Ectodermal cell (in vitro differentiated cells): ENCODE results near the gene TASOR2. TPM values are rescaled to one million over a fixed set of nuclear protein-coding genes. Genes with fewer than 3 reads are reported as not detected.

ENCODE experiments used
- H3K27ac ChIP-seq: 2 replicates; pipeline ENCODE4 v1.7.0; 2013; ENCODE audit warnings: mild to moderate bottlenecking, low read depth, low read length; ENCODE audit not compliant: insufficient read depth, poor library complexity, severe bottlenecking
- H3K27me3 ChIP-seq: 2 replicates; pipeline ENCODE4 v1.7.0; 2013; ENCODE audit warnings: mild to moderate bottlenecking, low read length; ENCODE audit not compliant: insufficient read depth, control insufficient read depth, poor library complexity, severe bottlenecking
- H3K36me3 ChIP-seq: one replicate; pipeline ENCODE4 v1.7.0; 2013; ENCODE audit warnings: low read length; ENCODE audit not compliant: control insufficient read depth, insufficient read depth
- H3K4me1 ChIP-seq: one replicate; pipeline ENCODE4 v1.7.0; 2013; ENCODE audit warnings: low read length; ENCODE audit not compliant: control insufficient read depth, insufficient read depth
- H3K4me3 ChIP-seq: 2 replicates; pipeline ENCODE4 v1.7.0; 2013; ENCODE audit warnings: low read depth, low read length, control low read depth; ENCODE audit not compliant: insufficient read depth
- H3K9me3 ChIP-seq: 2 replicates; pipeline ENCODE4 v1.7.0; 2013; ENCODE audit warnings: mild to moderate bottlenecking, low read length, moderate library complexity; ENCODE audit not compliant: control insufficient read depth
- WGBS, 2 experiments: methylation state at CpG; one replicate each; pipeline ENCODE4 v1.1.7; 2013; ENCODE audit warnings: missing lambda C conversion rate in 2 of 2; 5-methylcytosine and 5-hydroxymethylcytosine counted together
- polyA plus RNA-seq, 4 experiments: library from polyadenylated mRNA; stranded (reverse); fragments of 50-300 nt; gene quantifications; one replicate each; pipeline ENCODE4 v1.2.3, GENCODE V29; 2013

The TASOR2 gene, protein sequence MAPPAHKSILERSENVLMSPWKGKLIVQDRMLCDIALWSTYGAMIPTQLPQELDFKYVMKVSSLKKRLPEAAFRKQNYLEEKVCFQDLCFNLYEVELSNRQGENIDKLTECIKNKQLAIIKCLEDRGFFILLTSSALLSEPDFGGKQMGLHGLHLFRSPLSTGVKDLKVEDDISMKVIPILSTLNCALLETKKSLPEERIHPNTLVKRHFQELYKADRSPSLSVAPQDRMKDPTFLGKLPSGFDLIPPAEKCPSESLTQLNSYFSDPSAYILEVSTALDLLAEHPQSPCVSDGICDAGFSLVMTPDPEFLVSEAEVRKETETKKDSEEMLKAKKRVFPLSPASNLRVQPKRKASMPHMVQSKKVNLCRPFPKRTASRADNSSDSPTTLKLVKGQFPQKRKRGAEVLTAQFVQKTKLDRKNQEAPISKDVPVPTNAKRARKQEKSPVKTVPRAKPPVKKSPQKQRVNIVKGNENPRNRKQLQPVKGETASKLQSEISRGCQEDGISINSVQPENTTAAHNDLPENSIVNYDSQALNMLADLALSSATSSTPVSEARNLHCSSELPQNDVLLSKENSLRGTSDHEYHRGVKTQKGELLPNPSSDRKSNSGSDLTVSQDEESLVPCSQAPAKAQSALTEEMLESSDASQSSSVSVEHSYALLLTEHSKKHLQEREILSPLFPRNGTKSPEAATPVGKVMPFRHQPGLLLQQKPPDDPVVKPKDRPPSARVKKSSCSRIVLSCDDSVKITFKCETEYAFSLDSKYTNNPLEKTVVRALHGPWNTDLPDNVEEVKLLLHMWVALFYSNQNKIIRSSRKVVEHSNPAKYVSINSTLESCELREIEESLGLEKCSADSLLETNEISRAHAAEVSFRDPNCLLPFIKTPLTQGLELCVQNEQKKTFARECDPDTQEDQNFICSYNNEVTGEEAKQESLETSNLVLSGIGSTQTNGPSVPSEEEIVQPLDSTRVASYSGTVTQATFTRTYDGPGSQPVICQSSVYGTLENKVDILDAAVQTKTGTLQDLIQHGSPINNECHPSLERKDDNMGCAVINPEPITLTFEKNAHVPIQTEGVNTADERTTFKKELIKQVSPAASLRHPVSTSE (N-terminal part only)
- polyA plus RNA-seq (2013, experiment 1 of 4): 30.3 TPM
- 37.7 TPM for polyA plus RNA-seq (2013, experiment 2 of 4)
- 27.7 TPM for polyA plus RNA-seq (2013, experiment 3 of 4)
- 31.0 TPM for polyA plus RNA-seq (2013, experiment 4 of 4)

DNA sequence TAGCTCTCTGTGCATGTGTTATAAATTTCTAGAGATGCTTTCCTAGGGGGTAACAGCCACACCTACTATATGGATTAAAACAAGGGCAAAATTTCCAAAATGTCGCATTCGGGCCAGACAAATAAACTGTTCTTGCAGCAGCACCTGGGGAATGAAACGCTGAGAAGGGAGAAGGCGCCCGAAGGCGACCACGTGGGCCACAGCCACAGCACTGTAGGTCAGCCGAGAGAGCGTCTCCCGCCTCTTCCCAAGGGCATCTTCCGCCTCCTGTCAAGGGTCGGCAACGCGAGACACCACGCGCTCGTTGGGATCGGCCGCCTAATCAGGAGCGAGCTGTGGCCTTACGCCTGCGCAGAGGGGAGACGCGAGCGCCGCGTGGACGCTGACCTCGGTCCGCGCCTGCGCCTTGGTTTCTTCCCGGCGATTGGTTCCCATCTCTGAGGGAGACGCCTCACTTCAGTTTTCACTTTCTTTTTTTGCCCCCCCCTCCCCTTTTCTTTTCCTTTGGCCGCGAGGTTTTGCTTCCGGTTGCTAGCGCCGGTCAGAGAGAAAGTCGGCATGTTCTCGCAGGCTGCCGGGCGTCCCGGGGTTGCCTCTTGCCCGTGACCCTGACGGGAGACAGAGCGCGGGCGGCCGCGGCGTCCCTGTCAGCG is at the start of gene TASOR2:
Gene TASOR2 (plus strand): TSS at position 521 of the 653 bp plus-strand sequence. CDS start 35,805 bp downstream, outside the sequence.
- Histone ChIP-seq H3K27ac (peak within 1 kb of the TSS; percentile 75), H3K27me3 (peaks cover 35% of the 10 kb centered on the region), H3K4me3 (peak within 1 kb of the TSS; percentile 83), H3K4me1 (no peaks in the 10 kb centered on the region), H3K36me3 (no peaks in the 10 kb centered on the region), H3K9me3 (no peaks in the 10 kb centered on the region)
- 3 to 5% methylated on average over 54 of the region's 54 CpGs for WGBS, 2 experiments

DNA sequence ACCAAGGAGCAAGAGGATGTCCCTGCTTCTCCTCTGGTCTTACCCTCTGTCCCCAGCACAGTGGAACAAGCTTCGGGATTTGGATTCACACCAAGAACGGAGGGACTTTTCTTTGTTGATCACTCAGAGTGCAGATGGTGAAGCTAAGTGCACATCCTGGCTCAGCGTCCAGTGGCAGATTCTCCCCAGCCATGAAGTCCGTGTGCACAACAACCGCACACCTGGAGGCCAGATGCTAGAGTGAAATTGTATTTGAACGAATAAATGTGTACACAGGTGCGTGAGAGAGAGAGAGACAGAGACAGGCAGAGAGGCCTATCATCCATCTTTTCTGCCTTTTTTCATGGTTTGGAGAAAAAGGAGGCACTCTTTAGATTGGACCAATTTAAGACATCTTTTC is 49.7 kb upstream of the TASOR2 start:
- H3K27ac ChIP-seq: no peak overlapping the region
- 97 to 98% methylated on average over 7 of the region's 7 CpGs for WGBS, 2 experiments
- H3K9me3 ChIP-seq: no peaks in the 10 kb centered on the region
- H3K4me1 ChIP-seq: no peaks in the 10 kb centered on the region
- H3K27me3 ChIP-seq: no peaks in the 10 kb centered on the region
- peaks cover 7% of the 10 kb centered on the region for H3K36me3 ChIP-seq
- no peak overlapping the region for H3K4me3 ChIP-seq

DNA sequence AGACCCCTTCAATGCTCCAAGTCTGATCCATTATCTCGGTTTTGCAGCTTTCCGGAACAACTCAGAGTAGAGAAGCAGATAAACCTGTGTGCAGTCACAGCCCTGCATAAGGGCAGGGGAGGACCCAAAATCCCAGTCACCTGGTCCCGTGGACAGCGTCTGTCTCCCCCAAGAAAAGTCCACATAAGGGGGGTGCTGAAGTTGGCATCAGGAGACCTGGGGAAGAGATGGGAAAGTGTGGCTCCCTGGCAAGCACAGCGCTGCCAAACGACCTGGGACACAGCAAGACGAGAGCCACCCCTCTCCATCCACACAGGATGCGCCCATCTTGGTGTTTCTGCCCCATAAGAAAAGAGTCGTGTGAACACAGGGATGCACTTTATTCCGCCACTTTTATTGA is 46.1 kb upstream of the TASOR2 start:
- Histone ChIP-seq H3K4me1 (no peaks in the 10 kb centered on the region), H3K27me3 (no peaks in the 10 kb centered on the region), H3K9me3 (no peaks in the 10 kb centered on the region), H3K27ac (no peak overlapping the region), H3K4me3 (no peak overlapping the region), H3K36me3 (peaks cover 19% of the 10 kb centered on the region)
- WGBS, 2 experiments: 95 to 97% methylated on average over 10 of the region's 10 CpGs

DNA sequence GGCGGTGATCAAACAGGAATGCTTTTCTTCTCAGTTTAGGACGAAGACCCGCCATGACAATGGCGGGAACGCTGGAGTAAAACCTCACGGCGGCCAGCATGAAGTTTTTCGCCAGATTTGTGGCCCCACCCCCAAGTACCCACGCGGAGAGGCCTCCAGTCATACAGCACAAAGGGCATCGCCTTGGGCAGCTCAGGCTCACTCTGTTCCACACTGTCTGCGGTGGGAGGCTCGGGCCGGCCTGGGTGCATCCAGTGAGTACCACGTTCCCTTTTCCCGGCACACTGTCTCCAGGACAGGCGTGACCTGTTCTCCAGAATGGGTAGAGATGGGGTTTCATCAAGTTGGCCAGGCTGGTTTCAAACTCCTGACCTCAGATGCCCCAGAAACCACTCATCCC is 45.6 kb upstream of the TASOR2 start:
- Histone ChIP-seq H3K27me3 (no peaks in the 10 kb centered on the region), H3K4me3 (no peak overlapping the region), H3K9me3 (no peaks in the 10 kb centered on the region), H3K36me3 (peaks cover 19% of the 10 kb centered on the region), H3K4me1 (no peaks in the 10 kb centered on the region), H3K27ac (no peak overlapping the region)
- 94 to 96% methylated on average over 17 of the region's 17 CpGs for WGBS, 2 experiments

DNA sequence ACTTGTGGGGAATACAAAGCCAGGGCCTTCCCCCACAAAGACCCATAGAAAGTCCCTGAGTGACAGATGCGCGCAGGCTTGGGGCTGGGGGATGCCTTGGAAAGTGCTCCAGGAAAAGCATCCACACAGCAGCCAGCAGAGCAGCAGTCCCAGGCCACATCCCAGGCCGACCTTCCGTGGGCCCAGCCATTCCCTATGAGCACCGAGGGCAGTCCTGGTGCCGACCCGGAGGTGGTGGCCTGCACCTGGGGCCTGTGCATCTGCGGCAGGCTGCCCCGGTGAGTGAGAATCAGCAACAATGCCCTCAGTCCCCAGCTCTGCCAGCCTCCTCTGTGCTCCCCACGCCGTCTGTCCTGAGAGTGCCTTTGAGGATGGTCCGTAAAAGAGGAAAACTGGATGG is 44.6 kb upstream of the TASOR2 start:
- no peak overlapping the region for H3K4me3 ChIP-seq
- 93 to 95% methylated on average over 12 of the region's 12 CpGs for WGBS, 2 experiments
- H3K27ac ChIP-seq: no peak overlapping the region
- H3K27me3 ChIP-seq: no peaks in the 10 kb centered on the region
- no peaks in the 10 kb centered on the region for H3K9me3 ChIP-seq
- no peaks in the 10 kb centered on the region for H3K4me1 ChIP-seq
- peaks cover 19% of the 10 kb centered on the region for H3K36me3 ChIP-seq

DNA sequence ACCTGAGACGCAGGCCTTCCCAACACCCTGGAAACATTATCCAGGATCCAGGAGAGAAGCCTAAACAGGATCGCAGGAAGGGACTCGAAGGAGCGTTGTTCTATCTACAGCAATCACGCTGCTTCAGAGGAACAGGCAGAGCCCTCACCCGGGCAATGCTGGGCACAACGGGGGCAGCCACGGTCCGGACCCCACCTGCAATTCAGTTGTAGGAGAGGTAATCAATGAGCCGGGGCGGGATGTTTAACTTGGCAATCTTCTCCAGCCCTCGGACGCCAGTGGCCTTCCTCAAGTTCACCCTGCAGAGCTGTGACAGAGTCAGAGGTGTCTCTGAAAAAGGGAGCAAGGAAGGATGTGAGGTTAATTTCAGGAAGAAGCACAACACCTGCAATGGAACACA is 44.1 kb upstream of the TASOR2 start:
- no peaks in the 10 kb centered on the region for H3K4me1 ChIP-seq
- 94 to 97% methylated on average over 13 of the region's 13 CpGs for WGBS, 2 experiments
- H3K27ac ChIP-seq: no peak overlapping the region
- no peak overlapping the region for H3K4me3 ChIP-seq
- H3K27me3 ChIP-seq: no peaks in the 10 kb centered on the region
- peaks cover 19% of the 10 kb centered on the region for H3K36me3 ChIP-seq
- H3K9me3 ChIP-seq: no peaks in the 10 kb centered on the region

DNA sequence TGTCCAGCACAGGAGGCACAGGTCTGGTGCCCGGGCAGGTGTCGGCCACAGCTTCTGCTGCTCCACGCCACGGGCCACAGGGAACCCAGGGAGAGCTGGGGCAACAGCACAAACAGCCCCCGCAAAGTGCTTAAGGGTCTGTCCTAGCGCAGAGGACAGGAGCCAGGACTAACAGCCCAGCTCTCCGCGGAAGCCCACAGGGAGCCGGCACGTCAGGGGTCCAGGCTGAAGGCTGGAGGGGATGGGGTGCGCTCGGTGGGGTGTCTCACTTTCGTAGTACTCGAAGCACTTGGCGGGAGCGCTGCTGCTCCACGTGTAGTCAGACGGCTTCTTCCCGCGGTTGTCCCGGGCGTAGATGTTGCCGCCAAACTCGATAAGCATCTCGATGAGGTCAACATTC is 43.1 kb upstream of the TASOR2 start:
- 92 to 93% methylated on average over 25 of the region's 25 CpGs for WGBS, 2 experiments

DNA sequence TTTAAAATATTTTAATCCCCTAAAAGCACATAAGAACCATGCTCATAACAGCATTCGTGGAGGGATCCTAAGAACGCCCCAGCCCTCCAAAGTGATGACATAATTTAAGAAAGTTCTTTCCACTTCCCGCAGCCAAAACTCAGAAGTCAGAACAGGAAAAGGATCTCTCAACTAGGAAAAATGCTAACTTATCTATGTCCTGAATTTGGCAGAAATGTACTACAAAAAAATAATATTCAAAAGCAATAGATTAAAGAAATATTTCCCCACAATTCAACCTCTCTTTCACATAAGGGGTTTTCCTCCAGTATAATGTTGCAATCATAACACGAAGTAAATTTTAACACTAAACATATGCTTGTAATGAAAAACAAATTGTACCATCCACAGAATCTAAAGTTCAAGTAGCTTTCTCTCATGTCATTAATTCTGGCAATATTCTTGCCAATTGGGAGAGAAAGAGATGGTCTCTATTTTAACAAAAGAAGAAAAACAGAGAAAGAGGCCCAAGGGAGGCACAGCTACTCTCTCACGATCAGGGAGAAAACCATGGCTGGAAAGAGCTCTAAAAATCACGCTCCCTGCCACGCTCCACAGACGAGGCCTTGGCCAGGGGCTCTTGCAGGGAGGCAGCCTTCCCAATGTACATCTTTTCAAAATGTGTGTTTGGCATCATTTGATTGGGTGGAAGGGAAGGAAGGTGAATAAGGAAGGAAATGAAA is 41.1 kb upstream of the TASOR2 start:
- no peak overlapping the region for H3K27ac ChIP-seq
- no peak overlapping the region for H3K4me3 ChIP-seq
- no peaks in the 10 kb centered on the region for H3K27me3 ChIP-seq
- H3K4me1 ChIP-seq: no peaks in the 10 kb centered on the region
- no peaks in the 10 kb centered on the region for H3K9me3 ChIP-seq
- WGBS, 2 experiments: 90 to 92% methylated on average over 7 to 8 of the region's 8 CpGs
- H3K36me3 ChIP-seq: peaks cover 20% of the 10 kb centered on the region

More for the DNA sequence above, 43.1 kb upstream of the TASOR2 start:
- Histone ChIP-seq H3K36me3 (peaks cover 19% of the 10 kb centered on the region), H3K27ac (no peak overlapping the region), H3K27me3 (no peaks in the 10 kb centered on the region), H3K4me1 (no peaks in the 10 kb centered on the region), H3K4me3 (no peak overlapping the region), H3K9me3 (no peaks in the 10 kb centered on the region)

DNA sequence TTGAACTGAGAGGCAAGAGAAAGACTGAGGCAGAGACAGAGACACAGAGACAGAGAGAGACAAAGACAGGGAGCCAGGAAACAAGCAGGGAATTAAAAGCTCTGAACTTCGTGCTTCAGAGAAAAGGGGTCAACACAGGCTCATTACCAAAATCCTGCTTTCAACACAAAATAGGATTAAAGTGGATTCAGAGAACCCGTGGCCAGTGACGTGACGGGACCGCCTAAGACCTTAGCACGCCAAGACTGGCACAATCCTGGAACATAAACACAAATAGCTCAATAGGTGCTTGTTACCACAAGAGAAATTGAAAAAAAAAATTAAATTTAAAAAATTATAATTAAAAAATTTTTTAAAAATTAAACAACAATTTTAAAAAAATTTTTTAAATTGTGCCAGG is 39.7 kb upstream of the TASOR2 start:
- Histone ChIP-seq H3K9me3 (no peaks in the 10 kb centered on the region), H3K27me3 (no peaks in the 10 kb centered on the region), H3K36me3 (peaks cover 15% of the 10 kb centered on the region), H3K4me1 (no peaks in the 10 kb centered on the region), H3K4me3 (no peak overlapping the region), H3K27ac (no peak overlapping the region)
- 95 to 98% methylated on average over 6 of the region's 6 CpGs for WGBS, 2 experiments
